HEK293 (cell line): ENCODE measurements around the gene TRMT44.

Experiments used
- CTCF ChIP-seq: fragments of 450-650 bp; formaldehyde crosslinking; IDR thresholded peaks from 2 replicates; pipeline ENCODE4 v1.5.1; 2016; ENCODE audit warnings: missing biosample characterization, missing genetic modification characterization
- HOXA7 ChIP-seq: sonication (generic); formaldehyde crosslinking; IDR thresholded peaks from 2 replicates; pipeline ENCODE4 v1.8.1; 2022; ENCODE audit warnings: missing genetic modification reagents, borderline replicate concordance
- PATZ1 ChIP-seq: fragments of 450-650 bp; formaldehyde crosslinking; IDR thresholded peaks from 2 replicates; pipeline ENCODE4 v1.5.1; 2016; ENCODE audit warnings: missing biosample characterization, missing genetic modification characterization
- TRIM28 ChIP-seq: IDR thresholded peaks from 2 replicates; pipeline ENCODE4 v1.6.1; 2011; ENCODE audit warnings: low read length, control low read depth, borderline replicate concordance
- ZNF777 ChIP-seq: fragments of 450-650 bp; formaldehyde crosslinking; IDR thresholded peaks from 2 replicates; pipeline ENCODE4 v1.5.1; 2017; ENCODE audit warnings: missing biosample characterization, missing genetic modification characterization, borderline replicate concordance
- ZNF837 ChIP-seq: fragments of 450-650 bp; formaldehyde crosslinking; IDR thresholded peaks from 2 replicates; pipeline ENCODE4 v1.5.1; 2016; ENCODE audit warnings: missing biosample characterization, missing genetic modification characterization

GRCh38 chr4:8461086-8461485, 20.5 kb downstream of the TRMT44 start:
- TF ChIP-seq PATZ1 (tag by site-specific recombination): no peak
- no peak for TF ChIP-seq TRIM28
- TF ChIP-seq ZNF777 (tag by site-specific recombination): no peak
- no peak for TF ChIP-seq ZNF837
- TF ChIP-seq HOXA7 (CRISPR knock-in tag): no peak
- TF ChIP-seq CTCF: no peak
